GOT3 (cell line): Measurements from ENCODE around the gene TMC8.

Experiments used
- DNase-seq: peaks from one replicate; lab custom pipeline; 2025; ENCODE audit warnings: mixed read lengths; lab: John Stamatoyannopoulos, UW

TMC8 gene

DNA sequence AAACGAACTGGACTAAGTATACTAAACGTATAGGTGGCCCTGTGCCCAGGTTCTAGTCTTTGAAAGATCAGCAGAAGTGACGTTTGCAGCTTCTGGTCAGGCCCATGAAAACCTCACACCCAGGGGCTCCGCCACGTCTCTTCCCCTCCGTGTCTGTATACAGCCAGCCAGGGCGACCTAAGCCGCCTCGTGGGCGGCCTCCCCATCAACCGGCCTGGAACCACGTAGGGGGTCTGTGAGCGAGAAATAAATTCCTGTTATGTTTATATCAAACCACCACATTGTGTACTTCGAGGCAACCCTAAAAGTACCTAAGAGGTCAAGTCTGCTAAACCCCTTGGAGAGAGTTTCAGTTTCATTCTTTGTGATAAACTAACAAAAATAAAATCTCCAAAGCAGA lies 49.5 kb downstream of the TMC8 start:
- no peak for DNase-seq

DNA sequence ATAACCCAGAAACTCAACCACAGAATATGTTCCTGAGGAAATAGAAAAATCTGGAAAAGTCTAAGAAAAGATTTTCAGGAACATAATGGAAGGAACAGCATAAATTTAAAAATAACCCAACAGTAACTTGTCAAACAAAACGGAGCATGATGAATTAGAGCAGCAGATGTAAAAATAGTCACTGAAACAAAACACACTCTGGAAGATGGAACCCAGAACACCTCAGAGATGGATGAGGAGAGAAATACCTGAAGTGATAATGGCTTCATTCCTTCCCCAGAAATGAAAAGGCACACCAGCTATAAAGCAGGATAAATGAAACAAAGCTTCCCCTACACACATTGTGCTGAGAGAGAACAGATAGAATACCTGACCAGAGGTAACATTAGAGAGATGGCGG lies 49.9 kb downstream of the TMC8 start:
- DNase-seq = no peak

GRCh38 chr17:78182504-78182903 lies 51.9 kb downstream of the TMC8 start:
- DNase-seq = no peak

DNA sequence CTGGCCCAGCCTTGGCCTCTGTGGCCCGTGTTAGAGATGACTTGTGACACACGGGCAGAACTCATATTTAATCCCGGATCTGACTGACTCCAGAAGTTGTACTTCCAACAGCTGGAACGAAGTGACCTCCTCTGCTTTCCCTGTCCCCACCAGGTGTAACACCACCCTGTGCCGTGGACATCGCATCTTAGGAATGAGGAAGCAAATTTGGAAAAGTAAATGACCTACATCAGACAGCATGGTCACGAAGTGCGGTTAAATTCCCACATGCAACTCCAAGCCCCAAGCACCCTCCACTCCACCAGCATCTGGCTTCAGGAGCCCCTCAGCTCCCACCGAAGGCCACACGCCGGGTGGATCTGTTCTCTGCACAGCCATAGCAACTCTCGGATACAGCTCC lies 53.3 kb downstream of the TMC8 start:
- no peak for DNase-seq

DNA sequence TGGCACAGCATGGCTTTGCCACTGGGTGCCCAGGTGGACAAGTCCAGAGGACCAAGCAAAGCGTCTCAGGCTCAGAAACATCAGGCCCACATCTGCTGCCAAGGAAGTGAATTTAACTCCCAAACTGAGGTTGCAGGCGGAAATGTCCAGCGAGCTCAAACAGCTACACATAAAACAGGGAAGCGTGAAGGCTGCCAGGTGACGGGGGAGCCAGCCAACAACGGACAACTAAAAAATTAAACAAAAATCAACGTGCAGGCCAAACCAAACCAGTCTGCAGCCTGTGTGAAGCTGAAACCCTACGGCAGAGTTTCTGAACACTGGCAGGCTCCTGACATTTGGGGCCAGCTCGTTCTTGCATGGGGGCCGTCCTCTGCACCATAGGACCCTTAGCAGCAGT lies 53.8 kb downstream of the TMC8 start:
- no peak for DNase-seq

DNA sequence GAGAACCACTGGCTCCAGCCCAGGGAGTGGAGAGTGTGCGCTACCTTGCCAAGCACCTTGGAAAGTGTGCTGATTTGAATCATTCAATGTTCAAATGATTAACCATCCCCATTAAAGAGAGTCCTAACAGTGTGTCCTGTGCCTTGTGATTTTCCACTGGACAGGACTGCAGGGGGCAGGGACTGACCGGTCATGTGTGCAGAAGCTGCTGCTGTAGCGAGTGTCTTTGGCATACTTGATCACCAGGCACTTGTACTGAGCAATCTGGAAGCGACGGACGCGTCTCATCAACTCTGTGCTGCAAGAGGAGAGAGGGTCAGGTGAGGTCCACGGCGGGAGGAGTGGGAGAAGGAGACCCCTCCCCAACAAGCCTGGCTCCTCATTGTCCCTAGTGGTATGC lies 54.3 kb downstream of the TMC8 start:
- DNase-seq = no peak

GRCh38 chr17:78185981-78186691 lies 55.6 kb downstream of the TMC8 start:
- no peak for DNase-seq

DNA sequence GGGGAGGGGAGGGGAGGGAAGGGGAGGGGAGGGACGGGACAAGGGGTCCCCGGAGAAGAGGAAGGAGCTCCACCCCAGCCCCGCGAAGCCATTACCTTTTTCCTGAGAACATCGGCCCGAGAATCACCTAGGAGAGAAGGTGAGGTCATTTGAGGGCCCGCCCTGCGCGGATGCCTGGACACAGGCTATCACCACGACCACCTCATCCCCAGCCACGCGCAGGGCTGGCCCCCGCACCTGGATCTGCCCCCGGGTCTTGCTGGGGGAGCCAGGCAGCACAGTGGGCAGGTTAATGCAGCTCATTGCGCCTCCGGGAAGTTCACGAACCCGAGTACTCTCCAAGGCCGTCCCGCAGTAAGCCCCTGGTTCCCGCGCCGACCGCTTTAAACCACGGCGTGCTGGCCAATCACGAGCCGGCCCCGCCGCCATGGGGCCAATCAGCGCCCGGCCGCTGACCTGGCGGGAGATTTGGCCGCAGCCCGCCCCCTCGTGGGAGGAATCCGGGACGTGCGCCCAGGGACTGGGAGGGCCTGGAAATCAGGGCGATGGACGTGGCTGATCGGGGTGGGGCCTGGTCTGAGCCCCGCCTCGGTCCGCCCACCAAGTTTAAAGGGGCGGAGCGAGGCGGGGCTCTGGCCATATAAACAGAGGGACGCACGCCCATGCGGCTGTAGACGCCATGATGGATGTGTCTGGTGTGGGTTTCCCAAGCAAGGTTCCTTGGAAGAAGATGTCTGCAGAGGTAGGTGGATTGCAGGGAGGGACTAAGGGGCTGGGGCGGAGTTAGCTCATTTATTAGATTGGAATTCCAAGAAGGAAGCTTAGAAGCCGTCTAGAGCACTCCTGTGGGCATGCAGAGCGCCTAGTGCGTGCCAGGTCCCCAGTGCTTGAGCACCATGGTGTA lies 56.4 kb downstream of the TMC8 start, which contains the start of the genes AFMID and TK1:
TSS of gene AFMID (plus strand) at position 671 of the 904 bp plus-strand sequence. CDS start at position 680, 9 bp downstream.
TSS of gene TK1 (minus strand) at position 361 of the 904 bp plus-strand sequence. CDS start at position 303, 58 bp downstream.
- peak; percentile 94 for DNase-seq
